ENCODE results near the gene PPCDC.
"Not testable (repeated sequence)": the region's sequence is repeated elsewhere in the genome, so short reads cannot be mapped to it uniquely, and the experiment has no call there.

Gene PPCDC

GRCh38 chr15:75069301-75069925 is 46.0 kb downstream of the PPCDC start:
- no peak for DNase-seq

- DNase-seq: no peak
Observed at GRCh38 chr15:75070674-75071073, 47.3 kb downstream of the PPCDC start.

- no peak for DNase-seq
Observed at GRCh38 chr15:75073197-75073596, 49.8 kb downstream of the PPCDC start.

- no peak for DNase-seq
Observed at GRCh38 chr15:75076277-75076676, 52.9 kb downstream of the PPCDC start.

- DNase-seq: peak; percentile 76
Observed at GRCh38 chr15:75077551-75077961, 54.2 kb downstream of the PPCDC start.

GRCh38 chr15:75081150-75081549 is 57.8 kb downstream of the PPCDC start:
- no peak for DNase-seq

GRCh38 chr15:75082689-75083088 is 59.3 kb downstream of the PPCDC start:
- DNase-seq: no peak

- DNase-seq: not testable (repeated sequence)
Observed at GRCh38 chr15:75085708-75086107, 62.3 kb downstream of the PPCDC start.

GRCh38 chr15:75089456-75090387 is 66.3 kb downstream of the PPCDC start:
- no peak for DNase-seq

- no peak for DNase-seq
Observed at GRCh38 chr15:75090388-75090734, 67.0 kb downstream of the PPCDC start.

- no peak for DNase-seq
Observed at GRCh38 chr15:75091814-75092213, 68.4 kb downstream of the PPCDC start.

- DNase-seq: not testable (repeated sequence)
Observed at GRCh38 chr15:75094961-75095478, 71.6 kb downstream of the PPCDC start.

- DNase-seq: no peak
Observed at GRCh38 chr15:75095594-75095993, 72.2 kb downstream of the PPCDC start.

GRCh38 chr15:75097939-75098338 is 74.5 kb downstream of the PPCDC start:
- DNase-seq: no peak

GRCh38 chr15:75098404-75098803 is 75.0 kb downstream of the PPCDC start:
- DNase-seq: no peak

Data from activated effector memory CD4-positive, alpha-beta T cell treated with anti-CD3 and anti-CD28 coated beads, Interleukin-2, amount 50 U/mL, for 16 hours (primary cell).